ENCODE results near the gene LRRC46. TPM values are rescaled to one million over a fixed set of nuclear protein-coding genes. Genes with fewer than 3 reads are reported as not detected.

The LRRC46 gene
- total RNA-seq, 1 experiment from 2014 or later, result 0.12 TPM

GRCh38 chr17:47808830-47809480 lies 22.5 kb upstream of the LRRC46 start:
- no peak for DNase-seq (ENCODE audit: low read depth)

GRCh38 chr17:47810200-47810821 lies 21.2 kb upstream of the LRRC46 start:
- DNase-seq (ENCODE audit: low read depth), result peak; percentile 96

- no peak for DNase-seq (ENCODE audit: low read depth)
Observed at GRCh38 chr17:47810901-47811635, 20.4 kb upstream of the LRRC46 start.

GRCh38 chr17:47811709-47812108 lies 19.8 kb upstream of the LRRC46 start:
- no peak for DNase-seq (ENCODE audit: low read depth)

- DNase-seq (ENCODE audit: low read depth), result no peak
Observed at GRCh38 chr17:47812146-47812920, 19.1 kb upstream of the LRRC46 start.

GRCh38 chr17:47813077-47813476 lies 18.4 kb upstream of the LRRC46 start:
- DNase-seq (ENCODE audit: low read depth), result no peak

GRCh38 chr17:47813512-47814031 lies 17.9 kb upstream of the LRRC46 start:
- no peak for DNase-seq (ENCODE audit: low read depth)

- no peak for DNase-seq (ENCODE audit: low read depth)
Observed at GRCh38 chr17:47815106-47815918, 16.2 kb upstream of the LRRC46 start.

GRCh38 chr17:47816111-47816735 lies 15.2 kb upstream of the LRRC46 start:
- no peak for DNase-seq (ENCODE audit: low read depth)

- no peak for DNase-seq (ENCODE audit: low read depth)
Observed at GRCh38 chr17:47816947-47817346, 14.5 kb upstream of the LRRC46 start.

GRCh38 chr17:47818002-47818695 lies 13.3 kb upstream of the LRRC46 start:
- no peak for DNase-seq (ENCODE audit: low read depth)

- DNase-seq (ENCODE audit: low read depth), result no peak
Observed at GRCh38 chr17:47819475-47819874, 12.0 kb upstream of the LRRC46 start.

GRCh38 chr17:47820033-47820789 lies 11.3 kb upstream of the LRRC46 start:
- DNase-seq (ENCODE audit: low read depth), result no peak

GRCh38 chr17:47821031-47821423 lies 10.4 kb upstream of the LRRC46 start:
- no peak for DNase-seq (ENCODE audit: low read depth)

- DNase-seq (ENCODE audit: low read depth), result peak; percentile 89
Observed at GRCh38 chr17:47821424-47822391, 9.8 kb upstream of the LRRC46 start, which contains the start of gene OSBPL7. TSS of gene OSBPL7 (minus strand) at chr17:47821794. CDS start at chr17:47820278, 1,516 bp downstream.

GRCh38 chr17:47822785-47823184 lies 8.7 kb upstream of the LRRC46 start:
- DNase-seq (ENCODE audit: low read depth), result no peak

GRCh38 chr17:47823519-47823918 lies 8.0 kb upstream of the LRRC46 start:
- DNase-seq (ENCODE audit: low read depth), result no peak

GRCh38 chr17:47829870-47830269 lies 1.6 kb upstream of the LRRC46 start:
- DNase-seq (ENCODE audit: low read depth), result no peak
